ENCODE data around the gene NECTIN2.
"Not testable (repeated sequence)": the region's sequence is repeated elsewhere in the genome, so short reads cannot be mapped to it uniquely, and the experiment has no call there.

NECTIN2 gene

DNA sequence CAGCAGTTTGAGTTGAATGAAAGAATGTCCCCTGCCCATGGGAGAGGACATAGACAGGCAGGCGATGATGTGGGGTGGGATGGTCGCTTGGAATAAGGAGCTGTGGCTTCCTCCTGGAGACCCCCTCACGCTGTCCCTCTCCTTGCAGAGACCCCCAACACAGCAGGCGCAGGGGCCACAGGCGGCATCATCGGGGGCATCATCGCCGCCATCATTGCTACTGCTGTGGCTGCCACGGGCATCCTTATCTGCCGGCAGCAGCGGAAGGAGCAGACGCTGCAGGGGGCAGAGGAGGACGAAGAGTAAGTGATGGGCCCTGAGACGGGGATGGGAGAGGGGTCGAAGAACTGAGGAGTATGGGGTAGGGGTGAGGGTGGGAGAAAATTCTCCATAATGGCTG lies 36.0 kb downstream of the NECTIN2 start:
- CTCF ChIA-PET = interaction anchor here (1.2 kb wide), 1 partner anchor 8 kb away, joined by 3 read pairs; no protein-coding TSS in a partner anchor
- H3K27ac ChIP-seq = no peak overlapping the region
- DNase-seq (ENCODE audit: low spot score) = no peak
- TF ChIP-seq, protein P1, sequence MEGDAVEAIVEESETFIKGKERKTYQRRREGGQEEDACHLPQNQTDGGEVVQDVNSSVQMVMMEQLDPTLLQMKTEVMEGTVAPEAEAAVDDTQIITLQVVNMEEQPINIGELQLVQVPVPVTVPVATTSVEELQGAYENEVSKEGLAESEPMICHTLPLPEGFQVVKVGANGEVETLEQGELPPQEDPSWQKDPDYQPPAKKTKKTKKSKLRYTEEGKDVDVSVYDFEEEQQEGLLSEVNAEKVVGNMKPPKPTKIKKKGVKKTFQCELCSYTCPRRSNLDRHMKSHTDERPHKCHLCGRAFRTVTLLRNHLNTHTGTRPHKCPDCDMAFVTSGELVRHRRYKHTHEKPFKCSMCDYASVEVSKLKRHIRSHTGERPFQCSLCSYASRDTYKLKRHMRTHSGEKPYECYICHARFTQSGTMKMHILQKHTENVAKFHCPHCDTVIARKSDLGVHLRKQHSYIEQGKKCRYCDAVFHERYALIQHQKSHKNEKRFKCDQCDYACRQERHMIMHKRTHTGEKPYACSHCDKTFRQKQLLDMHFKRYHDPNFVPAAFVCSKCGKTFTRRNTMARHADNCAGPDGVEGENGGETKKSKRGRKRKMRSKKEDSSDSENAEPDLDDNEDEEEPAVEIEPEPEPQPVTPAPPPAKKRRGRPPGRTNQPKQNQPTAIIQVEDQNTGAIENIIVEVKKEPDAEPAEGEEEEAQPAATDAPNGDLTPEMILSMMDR (conservative IDR thresholded peaks at IDR 0.05; ENCODE audit: low read depth) = no peak
- POLR2A ChIA-PET (ENCODE audit: low non-redundant PET) = no interaction called here

DNA sequence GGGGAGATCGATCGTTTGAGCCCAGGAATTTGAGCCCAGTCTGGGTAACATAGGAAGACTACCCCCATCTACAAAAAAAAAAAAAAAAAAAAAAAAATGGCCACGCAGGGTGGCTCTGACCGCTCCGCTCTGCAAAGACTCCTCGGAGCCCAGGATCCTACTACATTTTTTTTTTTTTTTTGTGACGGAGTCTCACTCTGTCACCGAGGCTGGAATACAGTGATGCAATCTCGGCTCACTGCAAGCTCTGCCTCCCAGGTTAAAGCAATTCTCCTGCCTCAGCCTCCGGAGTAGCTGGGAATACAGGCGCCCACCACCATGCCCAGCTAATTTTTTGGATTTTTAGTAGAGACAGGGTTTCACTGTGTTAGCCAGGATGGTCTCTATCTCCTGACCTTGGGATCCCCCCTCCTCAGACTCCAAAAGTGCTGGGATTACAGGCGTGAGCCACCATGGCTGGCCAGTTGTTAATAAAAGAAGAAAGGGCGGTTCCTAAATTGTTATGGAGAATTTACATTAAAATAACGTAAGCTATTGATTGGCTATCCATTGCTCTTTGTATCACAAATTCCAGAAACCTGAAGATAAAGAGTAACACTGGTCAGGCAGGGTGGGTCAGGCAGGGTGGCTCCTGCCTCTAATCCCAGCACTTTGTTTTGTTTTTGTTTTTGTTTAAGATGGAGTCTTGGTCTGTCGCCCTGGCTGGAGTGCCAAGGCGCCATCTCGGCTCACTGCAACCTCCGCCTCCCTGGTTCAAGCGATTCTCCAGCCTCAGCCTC lies 36.7 kb downstream of the NECTIN2 start:
- DNase-seq (ENCODE audit: low spot score); H3K27ac ChIP-seq; POLR2A ChIA-PET (ENCODE audit: low non-redundant PET); CTCF ChIA-PET: not testable (repeated sequence)

DNA sequence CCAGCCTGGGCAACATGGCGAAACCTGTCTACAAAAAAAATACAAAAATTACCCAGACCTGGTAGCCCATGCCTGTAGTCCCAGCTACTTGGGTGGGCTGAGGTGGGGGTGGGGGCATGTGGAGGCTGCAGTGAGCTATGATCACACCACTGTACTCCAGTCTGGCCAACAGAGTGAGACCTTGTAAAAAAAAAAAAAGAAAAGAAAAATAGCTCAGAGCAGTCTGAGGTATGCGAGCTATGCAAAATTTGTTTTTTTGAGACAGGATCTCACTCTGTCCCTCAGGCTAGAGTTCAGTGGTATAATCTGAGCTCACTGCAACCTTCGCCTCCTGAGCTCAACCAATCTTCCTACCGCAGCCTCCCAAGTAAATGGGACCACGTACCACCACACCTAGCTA lies 37.8 kb downstream of the NECTIN2 start:
- ChIA-PET CTCF (interaction anchor here (0.7 to 1.0 kb wide), 3 partner anchors 14 to 160 kb away, joined by 3 to 4 read pairs (median 3); no protein-coding TSS in a partner anchor), POLR2A (ENCODE audit: low non-redundant PET) (interaction anchor here (0.6 kb wide), 1 partner anchor 85 kb away, joined by 4 read pairs; no protein-coding TSS in a partner anchor)
- H3K27ac ChIP-seq = no peak overlapping the region; the same call in 1 of the 2 replicates
- TF ChIP-seq, protein P1 (conservative IDR thresholded peaks at IDR 0.05; ENCODE audit: low read depth) = no peak
- DNase-seq (ENCODE audit: low spot score) = no peak

DNA sequence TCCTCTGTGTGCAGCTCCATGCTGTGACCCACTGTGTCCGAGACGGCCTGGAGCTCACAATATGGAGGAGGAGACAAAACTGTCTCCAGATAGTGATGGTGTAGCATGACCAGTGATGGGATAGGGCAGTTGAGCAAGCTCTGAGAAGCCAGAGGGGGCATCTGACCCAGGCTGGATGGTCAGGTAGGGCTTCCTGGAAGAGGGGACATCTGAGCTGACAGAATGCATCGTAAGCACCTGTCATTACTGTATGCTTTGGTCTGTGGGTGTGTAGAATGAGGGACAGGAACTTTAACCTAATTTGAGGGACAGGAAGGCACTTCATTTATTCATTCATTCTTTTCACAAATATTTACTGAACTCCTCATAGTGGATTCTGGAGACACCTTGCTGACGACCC lies 38.5 kb downstream of the NECTIN2 start:
- ChIA-PET POLR2A (ENCODE audit: low non-redundant PET) (no interaction called here), CTCF (interaction anchor here (0.9 kb wide), 1 partner anchor 160 kb away, joined by 3 read pairs; no protein-coding TSS in a partner anchor)
- no peak overlapping the region for H3K27ac ChIP-seq
- DNase-seq (ENCODE audit: low spot score) = no peak
- TF ChIP-seq, protein P1 (conservative IDR thresholded peaks at IDR 0.05; ENCODE audit: low read depth) = no peak

DNA sequence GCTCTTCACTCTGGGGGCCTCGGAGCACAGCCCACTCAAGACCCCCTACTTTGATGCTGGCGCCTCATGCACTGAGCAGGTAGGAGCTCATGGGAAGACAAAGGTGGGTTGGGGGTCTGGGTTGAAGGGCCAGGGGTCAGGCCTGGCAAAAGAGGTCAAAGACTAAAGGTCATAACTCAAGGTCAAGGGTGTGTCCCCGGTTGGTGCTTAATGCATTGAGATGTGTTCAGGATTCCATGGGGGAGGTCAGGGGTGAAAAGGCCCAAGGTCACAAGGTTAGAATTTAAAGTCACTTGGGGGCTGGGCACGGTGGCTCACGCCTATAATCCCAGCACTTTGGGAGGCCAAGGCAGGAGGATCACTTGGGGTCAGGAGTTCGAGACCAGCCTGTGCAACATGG lies 40.0 kb downstream of the NECTIN2 start:
- DNase-seq (ENCODE audit: low spot score) = no peak
- POLR2A ChIA-PET (ENCODE audit: low non-redundant PET) = no interaction called here
- peak overlapping the region; percentile 12 for H3K27ac ChIP-seq
- TF ChIP-seq, protein P1 (conservative IDR thresholded peaks at IDR 0.05; ENCODE audit: low read depth) = no peak
- CTCF ChIA-PET = no interaction called here

DNA sequence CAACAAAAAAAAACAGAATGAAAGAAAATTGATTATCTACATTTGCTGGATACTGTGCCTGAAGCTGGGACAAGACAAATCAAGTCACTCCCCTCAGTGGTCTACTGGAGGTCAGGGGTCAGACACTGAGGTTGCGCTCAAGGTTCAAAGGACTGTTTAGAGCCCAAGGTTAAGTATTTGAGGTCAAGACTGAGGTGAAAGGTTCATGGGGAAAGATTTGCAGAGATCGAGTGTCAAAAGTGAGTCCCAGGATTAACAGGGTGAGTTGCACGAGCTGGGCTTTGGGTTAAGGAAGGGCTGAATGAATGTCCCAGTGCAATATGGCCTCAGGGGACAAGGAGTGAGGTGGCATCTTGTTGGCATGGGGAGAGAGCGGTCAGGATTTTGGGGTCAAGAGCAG lies 41.6 kb downstream of the NECTIN2 start:
- no peak for DNase-seq (ENCODE audit: low spot score)
- ChIA-PET POLR2A (ENCODE audit: low non-redundant PET) (no interaction called here), CTCF (no interaction called here)
- TF ChIP-seq, protein P1 (conservative IDR thresholded peaks at IDR 0.05; ENCODE audit: low read depth) = no peak
- no peak overlapping the region; the same call in 1 of the 2 replicates for H3K27ac ChIP-seq

DNA sequence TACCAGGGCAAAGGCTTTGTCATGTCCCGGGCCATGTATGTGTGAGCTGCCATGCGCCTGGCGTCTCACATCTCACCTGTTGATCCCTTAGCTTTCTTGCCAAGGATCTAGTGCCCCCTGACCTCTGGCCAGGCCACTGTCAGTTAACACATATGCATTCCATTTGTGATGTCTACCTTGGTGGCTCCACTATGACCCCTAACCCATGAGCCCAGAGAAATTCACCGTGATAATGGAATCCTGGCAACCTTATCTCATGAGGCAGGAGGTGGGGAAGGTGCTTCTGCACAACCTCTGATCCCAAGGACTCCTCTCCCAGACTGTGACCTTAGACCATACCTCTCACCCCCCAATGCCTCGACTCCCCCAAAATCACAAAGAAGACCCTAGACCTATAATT lies 42.2 kb downstream of the NECTIN2 start:
- POLR2A ChIA-PET (ENCODE audit: low non-redundant PET); CTCF ChIA-PET; DNase-seq (ENCODE audit: low spot score); H3K27ac ChIP-seq: not testable (repeated sequence)

Measured in RWPE1 (cell line).